ENCODE measurements around the gene MAML3.

DNA sequence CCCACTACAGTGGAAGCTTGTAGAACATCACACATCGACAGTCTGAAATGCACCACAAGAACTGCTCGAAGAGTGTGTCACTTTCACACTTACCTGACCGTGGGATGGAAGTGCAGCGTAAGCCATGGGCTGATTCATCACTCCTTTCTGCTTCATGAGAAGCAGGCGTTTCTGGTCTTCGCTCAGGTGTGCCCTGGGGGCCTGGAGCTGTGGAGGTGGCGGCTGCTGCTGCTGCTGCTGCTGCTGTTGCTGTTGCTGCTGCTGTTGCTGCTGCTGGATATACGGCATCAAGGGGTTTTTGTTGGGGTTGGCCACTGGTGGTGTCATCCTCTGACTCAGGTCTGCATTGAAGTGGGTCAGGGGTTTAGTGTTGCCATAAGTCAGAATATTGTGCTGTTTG is 264.7 kb downstream of the MAML3 start:
- TF ChIP-seq GATA2 (IDR thresholded peaks at IDR 0.05; ENCODE audit: low read depth, low read length) = no peak
- no peak for TF ChIP-seq GATA3 (IDR thresholded peaks at IDR 0.05; ENCODE audit: low read depth, low read length)
